Endothelial cell of umbilical vein (primary cell): Measurements from ENCODE around the gene THSD4. TPM values are rescaled to one million over a fixed set of nuclear protein-coding genes. Genes with fewer than 3 reads are reported as not detected.

Source experiments
- BruUV-seq: library from RNA; stranded (reverse); fragments of 400-500 nt; replicated peaks from 2 replicates; lab custom pipeline; 2021; lab: Mats Ljungman, UMichigan
- CTCF ChIA-PET: fragments of 300-600, 350-600 bp; sonication (Branson Sonifier 250); formaldehyde crosslinking; loops from one replicate; lab custom pipeline; 2021; ENCODE audit warnings: antibody characterized with exemption, inconsistent platforms; lab: Charles Lee
- POLR2A ChIA-PET: fragments of 300-600, 350-600 bp; sonication (Branson Sonifier 250); formaldehyde crosslinking; loops from one replicate; lab custom pipeline; 2021; ENCODE audit warnings: antibody characterized with exemption, inconsistent platforms; lab: Charles Lee
- DNase-seq: peaks from one replicate; pipeline ENCODE4 v3.0.0-alpha.2; 2011; ENCODE audit warnings: low read depth, low spot score
- FAIRE-seq: peaks from 2 replicates; lab custom pipeline; 2011; peaks lifted over from hg19 to GRCh38; lab: Jason Lieb, UNC
- H2AFZ ChIP-seq: 2 replicates; pipeline ENCODE4 v1.6.0; 2012; ENCODE audit warnings: low read depth, low read length, control low read depth, inconsistent platforms
- H3K27ac ChIP-seq: 2 replicates; pipeline ENCODE4 v1.5.1; 2011; ENCODE audit warnings: low read depth, mild to moderate bottlenecking, control low read depth, low read length, moderate library complexity; ENCODE audit not compliant: insufficient read depth
- H3K27me3 ChIP-seq, 2 experiments: 2 replicates each; pipeline versions ENCODE4 v1.6.0 to v1.6.1; 2011; ENCODE audit warnings: low read length in 2 of 2, mixed read lengths in 1 of 2; ENCODE audit not compliant: control insufficient read depth in 2 of 2, insufficient read depth in 2 of 2
- H3K36me3 ChIP-seq, 2 experiments: 2 replicates in 1 of 2; 3 replicates in 1 of 2; pipeline ENCODE4 v1.5.1; 2011; ENCODE audit warnings: low read length in 2 of 2, mild to moderate bottlenecking in 1 of 2, moderate library complexity in 1 of 2; ENCODE audit not compliant: control insufficient read depth in 2 of 2, insufficient read depth in 2 of 2; ENCODE audit errors: extremely low read depth in 1 of 2
- H3K4me1 ChIP-seq: 3 replicates; pipeline ENCODE4 v1.5.1; 2011; ENCODE audit warnings: mild to moderate bottlenecking, low read length; ENCODE audit not compliant: control insufficient read depth, insufficient read depth; ENCODE audit errors: extremely low read depth
- H3K4me2 ChIP-seq: 2 replicates; pipeline ENCODE4 v1.6.1; 2011; ENCODE audit warnings: low read length, control low read depth, mixed read lengths; ENCODE audit not compliant: insufficient read depth
- H3K4me3 ChIP-seq, 3 experiments: fragments of 200-600 bp in 1 of 3; sonication (generic), shearing (Covaris generic) in 1 of 3; replicated peaks in 1 of 3; 2 replicates each; pipeline ENCODE4 v1.5.1; 2011 to 2016; ENCODE audit warnings: control low read depth in 3 of 3, low read length in 3 of 3, mild to moderate bottlenecking in 2 of 3, inconsistent platforms in 1 of 3, low read depth in 1 of 3, moderate library complexity in 1 of 3; ENCODE audit not compliant: insufficient read depth in 1 of 3
- H3K79me2 ChIP-seq: 2 replicates; pipeline ENCODE4 v1.6.0; 2012; ENCODE audit warnings: low read length, inconsistent platforms; ENCODE audit not compliant: control insufficient read depth, insufficient read depth
- H3K9ac ChIP-seq: replicated peaks from 2 replicates; pipeline ENCODE3; 2011; ENCODE audit warnings: low read length, control low read depth; ENCODE audit not compliant: insufficient read depth; ENCODE audit errors: extremely low read depth
- H3K9me1 ChIP-seq: replicated peaks from 3 replicates; pipeline ENCODE4 v1.6.0; 2011; ENCODE audit warnings: mild to moderate bottlenecking, low read length; ENCODE audit not compliant: control insufficient read depth, insufficient read depth; ENCODE audit errors: extremely low read depth
- H3K9me3 ChIP-seq: replicated peaks from 2 replicates; pipeline ENCODE4 v1.5.1; 2012; ENCODE audit warnings: low read length, inconsistent platforms; ENCODE audit not compliant: control insufficient read depth, insufficient read depth
- H4K20me1 ChIP-seq: replicated peaks from 2 replicates; pipeline ENCODE3; 2011; ENCODE audit warnings: mild to moderate bottlenecking, low read length; ENCODE audit not compliant: control insufficient read depth, insufficient read depth; ENCODE audit errors: extremely low read depth
- CTCF ChIP-seq, 2 donors: IDR thresholded peaks; 1 replicate in 1 of 2; 2 replicates in 1 of 2; pipeline ENCODE4 v1.5.1; 2011; ENCODE audit warnings: low read length in 2 of 2, mild to moderate bottlenecking in 2 of 2, moderate library complexity in 2 of 2, control low read depth in 1 of 2, inconsistent platforms in 1 of 2, low read depth in 1 of 2; ENCODE audit not compliant: insufficient read depth in 1 of 2; ENCODE audit errors: extremely low read depth in 1 of 2
- EZH2 ChIP-seq: IDR thresholded peaks from 2 replicates; pipeline ENCODE4 v1.6.1; 2012; ENCODE audit warnings: borderline replicate concordance, low read depth, mild to moderate bottlenecking, moderate library complexity, low read length, inconsistent platforms; ENCODE audit not compliant: severe bottlenecking
- FOS ChIP-seq: IDR thresholded peaks from 2 replicates; pipeline ENCODE4 v1.6.1; 2011; ENCODE audit warnings: mild to moderate bottlenecking, low read length, moderate library complexity, borderline replicate concordance; ENCODE audit not compliant: insufficient read depth
- GATA2 ChIP-seq: IDR thresholded peaks from 2 replicates; pipeline ENCODE4 v1.7.0; 2011; ENCODE audit warnings: low read depth, mild to moderate bottlenecking, moderate library complexity, mixed read lengths, low read length; ENCODE audit not compliant: insufficient read length, insufficient read depth
- JUN ChIP-seq: IDR thresholded peaks from 2 replicates; pipeline ENCODE4 v1.6.1; 2011; ENCODE audit warnings: borderline replicate concordance, low read depth; ENCODE audit not compliant: insufficient read length, insufficient read depth
- MAX ChIP-seq: IDR thresholded peaks from 2 replicates; pipeline ENCODE4 v1.6.1; 2011; ENCODE audit not compliant: insufficient read depth, insufficient read length
- POLR2A ChIP-seq: IDR thresholded peaks from 2 replicates; pipeline ENCODE4 v1.6.1; 2012; ENCODE audit warnings: low read depth, mild to moderate bottlenecking, control low read depth, low read length
- POLR2AphosphoS5 ChIP-seq: IDR thresholded peaks from 2 replicates; pipeline ENCODE4 v1.6.1; 2012; ENCODE audit warnings: low read depth, mild to moderate bottlenecking, control low read depth, low read length, moderate library complexity; ENCODE audit not compliant: insufficient read depth
- dilution Hi-C: fragments of 300-500 bp; cut with MboI; formaldehyde crosslinking; loops from one replicate; pipeline ENCODE4 v1.15.0; 2019; ENCODE audit warnings: low sequenced_read_pairs; ENCODE audit not compliant: extremely low pct_ligation_motif_present
- intact Hi-C: fragments of 100-400 bp; cut with micrococcal nuclease; formaldehyde crosslinking; loops from one replicate; pipeline ENCODE4 v1.10.0; 2022
- polyA plus RNA-seq, 4 experiments: library from polyadenylated mRNA; depleted of rRNA in 3 of 4; stranded (reverse) in 3 of 4; unstranded in 1 of 4; fragments of >200 nt; gene quantifications; 2 replicates each; pipeline versions ENCODE4 v1.2.1 to v1.2.3, GENCODE V29; 2011 to 2012; ENCODE audit warnings: missing spikeins in 1 of 4
- total RNA-seq: library from RNA; stranded (reverse); gene quantifications from 2 replicates; pipeline ENCODE4 v1.2.3, GENCODE V29; 2021

The THSD4 gene
- total and polyA plus RNA-seq, 2 donors (not counting 3 experiments of a cell fraction or from before 2014, with no cell fraction given) = 9.9 to 25.4 TPM

- no peak for TF ChIP-seq JUN
- no peak for TF ChIP-seq POLR2A
- TF ChIP-seq GATA2 = no peak
- TF ChIP-seq CTCF (IDR thresholded peaks at IDR 0.05; ENCODE audit: extremely low read depth in 1 of 2, insufficient read depth in 1 of 2, low read depth in 1 of 2, low read length in 2 of 2) = no peak
- no peak for TF ChIP-seq MAX
- TF ChIP-seq FOS = no peak
- TF ChIP-seq POLR2AphosphoS5 = no peak
- no peak for TF ChIP-seq EZH2
- Histone ChIP-seq H4K20me1 (no peaks in the 10 kb centered on the region), H3K79me2 (no peaks in the 10 kb centered on the region), H3K4me3 (no peak overlapping the region), H3K4me1 (peaks cover 2% of the 10 kb centered on the region), H2AFZ (no peak overlapping the region), H3K9ac (no peak overlapping the region), H3K27ac (no peak overlapping the region), H3K9me1 (no peaks in the 10 kb centered on the region), H3K9me3 (no peaks in the 10 kb centered on the region), H3K4me2 (no peak overlapping the region), H3K36me3 (no peaks in the 10 kb centered on the region), H3K27me3 (no peaks in the 10 kb centered on the region)
- no TSS peak for BruUV-seq
- POLR2A ChIA-PET = no interaction called here
- CTCF ChIA-PET = interaction anchor here (0.7 to 7.5 kb wide), 2 partner anchors 104 to 329 kb away, joined by 3 to 102 read pairs; no protein-coding TSS in a partner anchor
- no peak for DNase-seq
- intact Hi-C loops (no loop called here), dilution Hi-C loops (no loop called here)
- no peak for FAIRE-seq
Measured at GRCh38 chr15:71111181-71111565, 4.1 kb upstream of the THSD4 start.
